Measurements from ENCODE around the gene SH3YL1. TPM values are rescaled to one million over a fixed set of nuclear protein-coding genes. Genes with fewer than 3 reads are reported as not detected.

The SH3YL1 gene, protein sequence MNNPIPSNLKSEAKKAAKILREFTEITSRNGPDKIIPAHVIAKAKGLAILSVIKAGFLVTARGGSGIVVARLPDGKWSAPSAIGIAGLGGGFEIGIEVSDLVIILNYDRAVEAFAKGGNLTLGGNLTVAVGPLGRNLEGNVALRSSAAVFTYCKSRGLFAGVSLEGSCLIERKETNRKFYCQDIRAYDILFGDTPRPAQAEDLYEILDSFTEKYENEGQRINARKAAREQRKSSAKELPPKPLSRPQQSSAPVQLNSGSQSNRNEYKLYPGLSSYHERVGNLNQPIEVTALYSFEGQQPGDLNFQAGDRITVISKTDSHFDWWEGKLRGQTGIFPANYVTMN
- total RNA-seq: 196 TPM

GRCh38 chr2:263774-264492 lies at the start of gene SH3YL1:
SH3YL1 (minus strand) TSS chr2:264032; CDS start chr2:263984, 48 bp downstream.
- DNase-seq (ENCODE audit: low spot score): peak; percentile 82

GRCh38 chr2:310994-311393 lies 47.2 kb upstream of the SH3YL1 start:
- no peak for DNase-seq (ENCODE audit: low spot score)

DNA sequence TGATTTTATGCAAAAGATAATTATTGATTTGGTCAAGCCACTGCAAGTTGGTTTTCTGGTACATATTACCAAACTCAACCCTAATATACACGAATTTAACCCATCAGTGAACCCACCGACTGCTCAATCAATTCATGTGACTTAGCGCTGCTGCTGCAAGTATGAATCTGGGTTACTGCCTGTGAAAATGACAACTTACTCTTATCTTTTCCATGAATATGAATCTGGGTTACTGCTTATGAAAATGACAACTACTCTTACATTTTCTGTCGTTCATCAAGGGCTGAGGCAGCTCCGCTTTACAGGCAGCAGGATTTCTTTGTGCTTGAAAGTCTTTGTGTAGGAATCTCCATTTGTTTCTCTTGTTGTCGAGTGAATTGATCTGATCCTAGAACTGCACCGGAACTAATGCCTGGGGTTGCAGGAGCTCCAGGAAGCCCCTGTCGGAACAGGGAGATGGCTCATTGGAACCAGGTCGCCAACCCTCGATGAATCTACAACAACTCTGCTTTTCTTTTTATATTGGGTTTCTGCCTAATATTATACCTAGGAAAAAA lies 46.2 kb upstream of the SH3YL1 start:
- DNase-seq (ENCODE audit: low spot score): no peak

GRCh38 chr2:309148-309953 lies 45.5 kb upstream of the SH3YL1 start:
- DNase-seq (ENCODE audit: low spot score): no peak

DNA sequence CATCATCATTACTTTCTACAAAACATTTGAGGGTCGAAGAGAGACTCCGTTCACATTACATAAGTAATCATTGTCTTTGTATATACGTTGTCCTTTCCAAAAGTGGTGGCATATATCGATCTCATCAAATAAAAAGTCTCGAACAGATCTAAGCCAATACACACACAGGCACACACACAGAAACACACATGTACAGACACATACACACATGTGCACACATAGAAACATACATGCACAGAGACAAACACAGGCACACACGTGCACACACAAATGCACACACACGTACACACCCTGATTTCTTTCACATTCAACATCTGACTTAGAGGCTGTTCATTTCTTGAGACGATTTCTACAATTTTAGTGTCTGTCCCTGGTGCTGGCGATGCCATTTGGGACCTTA lies 41.5 kb upstream of the SH3YL1 start:
- no peak for DNase-seq (ENCODE audit: low spot score)

- no peak for DNase-seq (ENCODE audit: low spot score)
Measured at GRCh38 chr2:296354-296753, 32.5 kb upstream of the SH3YL1 start.

GRCh38 chr2:295090-295489 lies 31.3 kb upstream of the SH3YL1 start:
- DNase-seq (ENCODE audit: low spot score): no peak

- peak; percentile 79 for DNase-seq (ENCODE audit: low spot score)
Measured at GRCh38 chr2:290090-290722, 26.4 kb upstream of the SH3YL1 start.

DNA sequence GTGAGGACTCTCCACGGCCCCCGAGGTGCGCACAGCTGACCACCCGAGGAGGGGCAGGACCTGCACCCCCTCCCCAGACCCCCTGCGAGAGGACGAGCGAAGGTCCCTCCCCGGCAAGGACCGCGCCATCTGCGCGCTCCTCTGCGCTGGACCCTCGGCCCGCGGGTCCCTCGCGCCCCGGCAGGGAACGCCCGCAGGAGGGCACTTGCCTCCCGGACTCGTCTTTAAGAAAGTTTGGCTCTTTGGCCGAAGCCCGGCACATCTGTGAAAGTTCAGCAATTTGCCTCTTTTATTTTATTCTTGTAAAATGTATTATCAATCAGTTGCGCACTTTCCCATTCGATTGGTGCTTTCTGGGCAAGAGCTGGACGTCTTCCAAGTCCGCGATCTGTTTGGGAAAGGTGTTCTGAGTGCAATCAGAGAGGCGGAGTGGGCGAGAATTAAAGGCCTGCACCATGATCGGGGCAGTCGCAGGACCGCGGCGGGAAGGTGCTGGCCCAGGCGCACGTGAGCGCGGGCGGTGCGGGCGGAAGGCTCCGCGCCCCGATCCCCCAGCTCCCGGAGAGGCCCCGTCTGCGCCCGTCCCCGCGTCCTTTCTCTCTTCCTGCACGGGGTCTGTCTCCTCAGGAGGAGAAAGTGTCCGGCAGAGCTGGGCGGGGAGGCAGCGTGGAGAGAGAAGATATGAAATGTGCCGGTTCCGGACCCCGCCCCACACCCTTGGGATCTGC lies 25.7 kb upstream of the SH3YL1 start:
- DNase-seq (ENCODE audit: low spot score): peak; percentile 31

DNA sequence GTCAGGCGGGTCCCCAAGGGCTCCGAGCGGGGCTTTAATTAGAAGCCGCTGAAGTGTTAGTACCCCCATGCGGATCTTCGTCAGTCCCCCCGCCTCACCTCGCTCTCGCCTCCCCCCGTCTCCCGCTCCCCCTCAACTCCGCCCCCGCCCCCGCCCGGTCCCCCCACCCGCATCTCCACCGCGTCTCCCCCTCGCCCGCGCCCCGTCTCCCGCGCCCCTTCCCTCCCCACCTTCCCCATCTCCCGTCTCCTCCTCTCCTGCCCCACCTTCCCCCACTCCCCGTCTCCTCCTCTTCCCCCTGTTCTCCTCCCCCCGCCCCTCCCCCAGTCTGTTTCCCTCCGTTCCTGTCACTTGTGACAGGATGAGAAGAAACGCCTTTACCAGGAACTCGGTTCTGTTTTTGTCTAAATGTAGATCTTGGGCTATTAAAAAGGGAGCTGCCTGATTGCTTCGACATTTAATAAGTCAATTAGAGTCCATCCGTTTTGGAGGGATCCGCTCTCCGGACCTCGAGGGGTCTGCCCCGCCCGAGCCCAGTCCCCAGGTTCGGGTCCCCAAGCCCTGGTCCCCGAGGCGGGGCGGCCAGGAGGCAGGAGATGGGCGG lies 25.0 kb upstream of the SH3YL1 start:
- DNase-seq (ENCODE audit: low spot score): peak; percentile 60

GRCh38 chr2:287911-288757 lies 24.3 kb upstream of the SH3YL1 start, which contains the start of gene ALKAL2:
ALKAL2 (minus strand) TSS chr2:288091; CDS start chr2:287835, 256 bp downstream.
- DNase-seq (ENCODE audit: low spot score): no peak

DNA sequence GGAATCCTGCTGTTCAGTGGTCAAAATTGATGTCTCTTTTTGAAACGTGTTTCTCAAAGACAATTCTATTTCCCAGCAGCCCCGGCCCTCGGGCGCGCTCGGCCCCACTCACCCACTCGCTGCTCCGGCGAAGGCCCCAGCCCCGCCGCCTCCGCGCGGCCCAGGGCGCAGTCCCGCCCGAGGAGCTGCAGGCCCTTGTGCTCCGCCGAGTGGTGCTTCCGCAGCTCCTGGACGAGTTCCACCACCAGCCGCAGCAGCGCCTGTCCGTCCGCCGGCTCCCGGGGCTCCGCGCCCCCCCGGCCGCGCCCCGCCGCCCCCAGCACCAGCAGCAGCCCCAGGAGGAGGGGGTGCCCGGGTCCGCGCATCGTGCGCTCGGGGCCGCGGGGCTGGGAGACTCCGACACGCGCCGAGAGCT lies 23.6 kb upstream of the SH3YL1 start:
- DNase-seq (ENCODE audit: low spot score): no peak

- no peak for DNase-seq (ENCODE audit: low spot score)
Measured at GRCh38 chr2:286774-287392, 23.1 kb upstream of the SH3YL1 start.

DNA sequence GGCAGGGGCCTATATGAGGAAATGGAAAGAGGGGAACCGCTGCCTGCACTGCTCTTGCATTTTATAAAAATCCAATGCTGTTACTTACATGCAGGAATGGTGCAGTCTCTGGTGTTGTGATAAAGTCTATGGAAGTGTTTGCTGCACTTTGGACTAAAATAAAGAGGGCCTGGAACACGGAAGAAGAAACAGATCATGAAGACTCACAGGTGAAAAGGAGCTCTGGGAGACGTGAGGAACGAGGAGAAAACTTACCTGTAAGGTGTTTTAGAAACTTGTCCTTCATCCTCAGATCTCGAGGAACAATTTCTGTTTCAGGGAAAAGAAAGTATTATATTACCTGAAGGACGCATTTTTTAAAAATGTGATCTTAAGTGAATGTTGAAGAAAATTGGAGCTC lies 22.2 kb upstream of the SH3YL1 start:
- DNase-seq (ENCODE audit: low spot score): no peak

GRCh38 chr2:285531-285930 lies 21.7 kb upstream of the SH3YL1 start:
- no peak for DNase-seq (ENCODE audit: low spot score)

DNA sequence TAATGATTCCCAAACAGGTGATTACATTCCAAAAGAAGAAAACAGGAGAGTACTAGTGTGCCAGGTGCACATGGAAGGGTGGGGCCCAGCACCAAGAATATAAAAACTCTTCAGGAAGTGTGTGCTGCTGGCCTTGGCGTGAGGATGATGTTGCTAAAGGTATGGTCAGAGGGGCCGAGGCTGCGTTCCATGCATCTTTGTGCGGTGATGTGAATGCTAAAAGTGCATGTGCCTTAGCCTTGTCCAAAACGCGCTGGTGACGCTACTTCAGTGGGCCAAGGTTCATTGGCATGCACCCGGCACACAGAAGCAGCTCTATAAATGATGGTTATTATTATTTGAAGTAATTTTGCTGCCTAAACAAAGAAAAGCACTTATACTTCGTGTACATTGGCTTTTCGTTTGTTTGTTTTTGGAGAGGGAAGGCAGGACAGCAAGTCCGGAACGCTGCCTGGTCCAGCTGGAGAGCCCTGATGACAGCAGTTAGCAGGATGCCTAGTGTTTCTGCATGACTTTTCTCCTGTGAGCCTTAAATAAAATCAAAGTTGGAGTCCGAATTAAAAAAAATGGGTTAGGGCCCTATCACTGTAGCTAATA lies 21.2 kb upstream of the SH3YL1 start:
- DNase-seq (ENCODE audit: low spot score): no peak

- DNase-seq (ENCODE audit: low spot score): no peak
Measured at GRCh38 chr2:283996-284794, 20.4 kb upstream of the SH3YL1 start.

All from mucosa of gallbladder (tissue), 1 donor.